BLaER1 treated with 17β-estradiol and CSF1 and Interleukin-3, amounts not matched to agents 10 nM and 100 nM (cell line): ENCODE measurements around the gene USP17L27.
A peak's percentile ranks its signal among the peaks of the same experiment; 100 is the strongest.
"Not testable (repeated sequence)": the region's sequence is repeated elsewhere in the genome, so short reads cannot be mapped to it uniquely, and the experiment has no call there.

Source experiments
- H3K27ac ChIP-seq, 11 experiments: shearing (Covaris generic); formaldehyde crosslinking; 2 replicates each; pipeline ENCODE4 v1.8.1; 2022
- H3K27me3 ChIP-seq, 11 experiments: shearing (Covaris generic); formaldehyde crosslinking; 2 replicates each; pipeline ENCODE4 v1.8.1; 2022
- H3K36me3 ChIP-seq, 11 experiments: shearing (Covaris generic); formaldehyde crosslinking; 2 replicates each; pipeline ENCODE4 v1.8.1; 2022
- H3K4me1 ChIP-seq, 10 experiments: shearing (Covaris generic); formaldehyde crosslinking; 2 replicates each; pipeline ENCODE4 v1.8.1; 2022
- H3K4me2 ChIP-seq, 11 experiments: shearing (Covaris generic); formaldehyde crosslinking; 2 replicates each; pipeline ENCODE4 v1.8.1; 2022
- H3K4me3 ChIP-seq, 10 experiments: shearing (Covaris generic); formaldehyde crosslinking; 2 replicates each; pipeline ENCODE4 v1.8.1; 2022
- H3K9ac ChIP-seq, 11 experiments: shearing (Covaris generic); formaldehyde crosslinking; 2 replicates each; pipeline ENCODE4 v1.8.1; 2022
- H3K9me3 ChIP-seq, 11 experiments: shearing (Covaris generic); formaldehyde crosslinking; replicated peaks in 1 of 11; 2 replicates each; pipeline ENCODE4 v1.8.1; 2022
- H4K20me1 ChIP-seq, 11 experiments: shearing (Covaris generic); formaldehyde crosslinking; 2 replicates each; pipeline ENCODE4 v1.8.1; 2022
- Cebpa-rat ChIP-seq, 11 experiments: shearing (Covaris generic); IDR thresholded peaks; 2 replicates each; pipeline ENCODE4 v1.8.1; 2022

The USP17L27 gene

GRCh38 chr4:9384126-9384525 is 40.2 kb downstream of the USP17L27 start:
- H3K9me3 ChIP-seq = peaks cover 0 to 7% (median 4%) of the 10 kb centered on the region in 11 experiments; a peak in 3 of 22 replicates
- H4K20me1 ChIP-seq = no peaks in the 10 kb centered on the region
- no peak for TF ChIP-seq Cebpa-rat (IDR thresholded peaks at IDR 0.05)
- H3K4me3 ChIP-seq = no peak overlapping the region
- H3K27ac ChIP-seq = no peak overlapping the region
- peaks cover 0 to 7% (median 4%) of the 10 kb centered on the region in 10 experiments; a peak in 12 of 20 replicates for H3K4me1 ChIP-seq
- H3K4me2 ChIP-seq = no peak overlapping the region
- H3K36me3 ChIP-seq = no peaks in the 10 kb centered on the region
- H3K9ac ChIP-seq = no peak overlapping the region
- no peaks in the 10 kb centered on the region for H3K27me3 ChIP-seq

- H3K4me3 ChIP-seq, H3K9ac ChIP-seq, H3K27me3 ChIP-seq, H3K9me3 ChIP-seq, H4K20me1 ChIP-seq, H3K36me3 ChIP-seq, H3K27ac ChIP-seq: not testable (repeated sequence)
- Histone ChIP-seq H3K4me2 (peak overlapping the region in 8 of 11 experiments; percentile 26 to 57 (median 42); a peak in 14 of 22 replicates), H3K4me1 (peaks cover 0 to 13% (median 10%) of the 10 kb centered on the region in 10 experiments; a peak in 13 of 20 replicates)
Measured at GRCh38 chr4:9389001-9389400, 45.1 kb downstream of the USP17L27 start.
